ENCODE results near the gene OTUB2. TPM values are rescaled to one million over a fixed set of nuclear protein-coding genes. Genes with fewer than 3 reads are reported as not detected.

OTUB2 gene
- total and polyA plus RNA-seq, 9 donors, result 0.41 to 1.6 (median 0.76) TPM

- no peaks in the 10 kb centered on the region for H3K9me3 ChIP-seq
- no peak for TF ChIP-seq EP300 (IDR thresholded peaks at IDR 0.05)
- TF ChIP-seq POLR2A (IDR thresholded peaks at IDR 0.05), result no peak
- no peak for TF ChIP-seq CTCF (IDR thresholded peaks at IDR 0.05)
- H3K27ac ChIP-seq, result no peak overlapping the region
- H3K36me3 ChIP-seq, result no peaks in the 10 kb centered on the region
- 91 to 94% (median 94%) methylated on average over 7 of the region's 7 CpGs for WGBS, 3 donors
- no peaks in the 10 kb centered on the region for H3K4me1 ChIP-seq (ENCODE audit: insufficient read depth)
- intact Hi-C loops (cut with DNase I), result loop anchor here in 1 of 4 donors (10.0 kb wide), 1 partner anchor 105 kb away; no protein-coding TSS in a partner anchor
- H3K27me3 ChIP-seq, result no peaks in the 10 kb centered on the region
- no peak for DNase-seq
- no peak overlapping the region for H3K4me3 ChIP-seq
Measured at GRCh38 chr14:94029671-94030203, 3.6 kb downstream of the OTUB2 start.

- H3K27ac ChIP-seq, result no peak overlapping the region
- TF ChIP-seq CTCF (IDR thresholded peaks at IDR 0.05) (no peak), POLR2A (IDR thresholded peaks at IDR 0.05) (no peak), EP300 (IDR thresholded peaks at IDR 0.05) (no peak)
- H3K27me3 ChIP-seq, result no peaks in the 10 kb centered on the region
- intact Hi-C loops (cut with DNase I), result loop anchor here in 1 of 4 donors (10.0 kb wide), 1 partner anchor 104 kb away; no protein-coding TSS in a partner anchor
- no peak overlapping the region for H3K4me3 ChIP-seq
- H3K36me3 ChIP-seq, result no peaks in the 10 kb centered on the region
- DNase-seq, result no peak
- 91 to 94% (median 93%) methylated on average over 14 of the region's 14 CpGs for WGBS, 3 donors
- no peaks in the 10 kb centered on the region for H3K4me1 ChIP-seq (ENCODE audit: insufficient read depth)
- no peaks in the 10 kb centered on the region for H3K9me3 ChIP-seq
Measured at GRCh38 chr14:94030571-94030970, 4.4 kb downstream of the OTUB2 start.

- Histone ChIP-seq H3K36me3 (no peaks in the 10 kb centered on the region), H3K4me3 (no peak overlapping the region), H3K4me1 (ENCODE audit: insufficient read depth) (no peaks in the 10 kb centered on the region), H3K27me3 (no peaks in the 10 kb centered on the region), H3K27ac (no peak overlapping the region), H3K9me3 (no peaks in the 10 kb centered on the region)
- TF ChIP-seq EP300 (IDR thresholded peaks at IDR 0.05), result no peak
- no peak for TF ChIP-seq CTCF (IDR thresholded peaks at IDR 0.05)
- TF ChIP-seq POLR2A (IDR thresholded peaks at IDR 0.05), result no peak
- intact Hi-C loops (cut with DNase I), result loop anchor here in 1 of 4 donors (10.0 kb wide), 1 partner anchor 103 kb away; no protein-coding TSS in a partner anchor
- no peak for DNase-seq
- 78 to 94% (median 85%) methylated on average over 8 of the region's 8 CpGs for WGBS, 3 donors
Measured at GRCh38 chr14:94031161-94031882, 5.2 kb downstream of the OTUB2 start.

- intact Hi-C loops (cut with DNase I), result loop anchor here in 1 of 4 donors (10.0 kb wide), 1 partner anchor 103 kb away; no protein-coding TSS in a partner anchor
- no peak for DNase-seq
- no peaks in the 10 kb centered on the region for H3K4me1 ChIP-seq (ENCODE audit: insufficient read depth)
- no peaks in the 10 kb centered on the region for H3K27me3 ChIP-seq
- no peaks in the 10 kb centered on the region for H3K9me3 ChIP-seq
- H3K4me3 ChIP-seq, result no peak overlapping the region
- TF ChIP-seq POLR2A (IDR thresholded peaks at IDR 0.05) (no peak), EP300 (IDR thresholded peaks at IDR 0.05) (no peak), CTCF (IDR thresholded peaks at IDR 0.05) (no peak)
- no peak overlapping the region for H3K27ac ChIP-seq
- H3K36me3 ChIP-seq, result no peaks in the 10 kb centered on the region
- WGBS, 3 donors, result 83 to 87% (median 86%) methylated on average over 7 of the region's 7 CpGs
Measured at GRCh38 chr14:94031883-94032279, 5.7 kb downstream of the OTUB2 start.
